T-cell (primary cell): ENCODE results near the gene COL25A1. TPM values are rescaled to one million over a fixed set of nuclear protein-coding genes. Genes with fewer than 3 reads are reported as not detected.

Experiments used
- ATAC-seq, 4 experiments: fragments of 200-7000 bp in 3 of 4; fragments of 150-1000 bp in 1 of 4; cut with Tn5 transposase; replicated peaks in 1 of 4; 1 replicate in 3 of 4; 2 replicates in 1 of 4; pipeline ENCODE4 v1.10.0; 2021; ENCODE audit warnings: moderate library complexity in 3 of 4, mild to moderate bottlenecking in 2 of 4, moderate number of reproducible peaks in 1 of 4
- CTCF ChIA-PET, 2 donors: fragments of 300-600 bp; sonication (Branson Sonifier 250); formaldehyde crosslinking; loops; one replicate each; lab custom pipeline; 2022; ENCODE audit warnings: antibody characterized with exemption in 2 of 2; lab: Charles Lee
- POLR2A ChIA-PET, 2 donors: fragments of 300-600 bp; sonication (Branson Sonifier 250); formaldehyde crosslinking; loops; one replicate each; lab custom pipeline; 2022; ENCODE audit warnings: antibody characterized with exemption in 2 of 2; lab: Charles Lee
- DNase-seq, 35 experiments: peaks; one replicate each; pipeline versions ENCODE4 v3.0.0 to v3.0.0-alpha.2; 2013 to 2023
- H3K27ac ChIP-seq: one replicate; pipeline ENCODE4 v1.5.1; 2013; ENCODE audit warnings: low read length
- H3K27me3 ChIP-seq, 2 experiments: replicated peaks in 1 of 2; 1 replicate in 1 of 2; 2 replicates in 1 of 2; pipeline versions ENCODE4 v1.6.1 to v1.7.0; 2013; ENCODE audit warnings: low read length in 1 of 2, mixed read lengths in 1 of 2; ENCODE audit not compliant: control insufficient read depth in 2 of 2, insufficient read depth in 2 of 2; ENCODE audit errors: extremely low read depth in 1 of 2
- H3K36me3 ChIP-seq, 2 donors: 1 replicate in 1 of 2; 2 replicates in 1 of 2; pipeline versions ENCODE4 v1.6.1 to v1.7.0; 2013; ENCODE audit warnings: low read length in 1 of 2; ENCODE audit not compliant: control insufficient read depth in 2 of 2, insufficient read depth in 1 of 2; ENCODE audit errors: extremely low read depth in 1 of 2
- H3K4me1 ChIP-seq, 2 experiments: 1 replicate in 1 of 2; 2 replicates in 1 of 2; pipeline versions ENCODE4 v1.6.1 to v1.7.0; 2013; ENCODE audit warnings: low read length in 2 of 2, mixed read lengths in 1 of 2; ENCODE audit not compliant: insufficient read depth in 2 of 2, control insufficient read depth in 1 of 2; ENCODE audit errors: extremely low read depth in 1 of 2
- H3K4me3 ChIP-seq, 2 donors: 1 replicate in 1 of 2; 2 replicates in 1 of 2; pipeline versions ENCODE4 v1.5.1 to v1.7.0; 2013; ENCODE audit warnings: mild to moderate bottlenecking in 2 of 2, low read length in 1 of 2, moderate library complexity in 1 of 2; ENCODE audit not compliant: control insufficient read depth in 1 of 2; ENCODE audit errors: extremely low read depth in 1 of 2
- H3K9me3 ChIP-seq: 2 replicates; pipeline ENCODE4 v1.7.0; 2013
- H3K27ac Mint-ChIP-seq, 2 donors: one replicate each; pipeline ENCODE4 v1.8.0; 2020 to 2021; ENCODE audit warnings: mild to moderate bottlenecking in 2 of 2, mixed read lengths in 2 of 2
- H3K27me3 Mint-ChIP-seq, 2 donors: one replicate each; pipeline ENCODE4 v1.8.0; 2021 to 2022; ENCODE audit warnings: mixed read lengths in 2 of 2
- H3K36me3 Mint-ChIP-seq: one replicate; pipeline ENCODE4 v1.8.0; 2021; ENCODE audit warnings: mixed read lengths
- H3K4me1 Mint-ChIP-seq, 3 donors: one replicate each; pipeline ENCODE4 v1.8.0; 2020 to 2022; ENCODE audit warnings: mixed read lengths in 3 of 3, mild to moderate bottlenecking in 1 of 3
- H3K4me3 Mint-ChIP-seq, 3 donors: one replicate each; pipeline ENCODE4 v1.8.0; 2020 to 2022; ENCODE audit warnings: mild to moderate bottlenecking in 3 of 3, mixed read lengths in 3 of 3, moderate library complexity in 3 of 3
- H3K9me3 Mint-ChIP-seq, 3 donors: one replicate each; pipeline ENCODE4 v1.8.0; 2020 to 2022; ENCODE audit warnings: mixed read lengths in 3 of 3
- WGBS: methylation state at CpG from one replicate; pipeline ENCODE4 v1.1.5; 2013; ENCODE audit warnings: missing lambda C conversion rate; ENCODE audit not compliant: insufficient coverage; 5-methylcytosine and 5-hydroxymethylcytosine counted together
- total RNA-seq, 35 experiments: library from RNA in 6 of 35; stranded (reverse) in 6 of 35; fragments of 120-200 nt in 1 of 35; gene quantifications; one replicate each; pipeline versions ENCODE4 v1.2.1 to v1.2.4 and lab custom pipeline; 2013 to 2026

COL25A1 gene
- total RNA-seq, 5 donors from 2014 or later (not counting 1 experiment from before 2014, with no cell fraction given) = 0.53 to 0.56 TPM; not detected in 3

- H3K27ac Mint-ChIP-seq = no peak overlapping the region
- no peak for ATAC-seq
- CTCF ChIA-PET = no interaction called here
- DNase-seq = no peak
- POLR2A ChIA-PET = no interaction called here
- no peak overlapping the region for H3K27ac ChIP-seq
- no peaks in the 10 kb centered on the region for H3K4me1 ChIP-seq
- no peaks in the 10 kb centered on the region for H3K9me3 ChIP-seq
- H3K4me1 Mint-ChIP-seq = no peaks in the 10 kb centered on the region
- no peaks in the 10 kb centered on the region for H3K9me3 Mint-ChIP-seq
- no peaks in the 10 kb centered on the region for H3K36me3 ChIP-seq
- H3K27me3 Mint-ChIP-seq = peaks cover 0 to 3% of the 10 kb centered on the region in 2 donors
- H3K4me3 ChIP-seq = no peak overlapping the region
- no peaks in the 10 kb centered on the region for H3K27me3 ChIP-seq
- H3K36me3 Mint-ChIP-seq = no peaks in the 10 kb centered on the region
- no CpG with 5 or more reads among the region's 5 CpGs for whole genome bisulfite sequencing
- H3K4me3 Mint-ChIP-seq = no peak overlapping the region
These were observed 380.3 kb downstream of the COL25A1 start for GRCh38 chr4:108922191-108922590.

GRCh38 chr4:108920395-108921087 is 381.9 kb downstream of the COL25A1 start:
- ATAC-seq (no peak), DNase-seq (no peak)
- Histone ChIP-seq H3K27me3 (no peaks in the 10 kb centered on the region), H3K4me3 (no peak overlapping the region), H3K4me1 (no peaks in the 10 kb centered on the region), H3K36me3 (no peaks in the 10 kb centered on the region), H3K27ac (no peak overlapping the region), H3K9me3 (no peaks in the 10 kb centered on the region)
- CTCF ChIA-PET = no interaction called here
- Mint-ChIP-seq H3K4me1 (no peaks in the 10 kb centered on the region), H3K36me3 (no peaks in the 10 kb centered on the region), H3K4me3 (no peak overlapping the region), H3K9me3 (no peaks in the 10 kb centered on the region), H3K27me3 (peaks cover 0 to 3% of the 10 kb centered on the region in 2 donors), H3K27ac (no peak overlapping the region)
- WGBS = no CpG with 5 or more reads among the region's 2 CpGs
- POLR2A ChIA-PET = no interaction called here

- no peak for DNase-seq
- no peak overlapping the region for H3K27ac ChIP-seq
- no peaks in the 10 kb centered on the region for H3K4me1 ChIP-seq
- H3K9me3 ChIP-seq = no peaks in the 10 kb centered on the region
- POLR2A ChIA-PET = no interaction called here
- H3K9me3 Mint-ChIP-seq = no peaks in the 10 kb centered on the region
- CTCF ChIA-PET = no interaction called here
- H3K27ac Mint-ChIP-seq = no peak overlapping the region
- H3K4me3 ChIP-seq = no peak overlapping the region
- 80% methylated on average over 1 of the region's 5 CpGs for WGBS
- H3K36me3 Mint-ChIP-seq = no peaks in the 10 kb centered on the region
- H3K4me3 Mint-ChIP-seq = no peak overlapping the region
- no peak for ATAC-seq
- no peaks in the 10 kb centered on the region for H3K4me1 Mint-ChIP-seq
- no peaks in the 10 kb centered on the region for H3K27me3 ChIP-seq
- peaks cover 0 to 3% of the 10 kb centered on the region in 2 donors for H3K27me3 Mint-ChIP-seq
- H3K36me3 ChIP-seq = no peaks in the 10 kb centered on the region
These were observed 383.1 kb downstream of the COL25A1 start for GRCh38 chr4:108919226-108919893.

GRCh38 chr4:108917255-108917654 is 385.2 kb downstream of the COL25A1 start:
- ATAC-seq = no peak
- no peaks in the 10 kb centered on the region for H3K4me1 Mint-ChIP-seq
- H3K9me3 Mint-ChIP-seq = no peaks in the 10 kb centered on the region
- no peaks in the 10 kb centered on the region for H3K4me1 ChIP-seq
- WGBS = 79% methylated on average over 4 of the region's 5 CpGs
- H3K4me3 ChIP-seq = no peak overlapping the region
- H3K27me3 ChIP-seq = no peaks in the 10 kb centered on the region
- peaks cover 0 to 1% of the 10 kb centered on the region in 2 donors for H3K27me3 Mint-ChIP-seq
- POLR2A ChIA-PET = no interaction called here
- CTCF ChIA-PET = no interaction called here
- H3K9me3 ChIP-seq = no peaks in the 10 kb centered on the region
- H3K36me3 ChIP-seq = no peaks in the 10 kb centered on the region
- H3K27ac Mint-ChIP-seq = no peak overlapping the region
- H3K4me3 Mint-ChIP-seq = no peak overlapping the region
- H3K27ac ChIP-seq = no peak overlapping the region
- DNase-seq = no peak
- H3K36me3 Mint-ChIP-seq = no peaks in the 10 kb centered on the region

GRCh38 chr4:108916638-108917037 is 385.8 kb downstream of the COL25A1 start:
- H3K4me1 ChIP-seq = no peaks in the 10 kb centered on the region
- Mint-ChIP-seq H3K36me3 (no peaks in the 10 kb centered on the region), H3K27me3 (peaks cover 0 to 1% of the 10 kb centered on the region in 2 donors), H3K27ac (no peak overlapping the region), H3K4me1 (no peaks in the 10 kb centered on the region), H3K9me3 (no peaks in the 10 kb centered on the region), H3K4me3 (no peak overlapping the region)
- ATAC-seq = no peak
- WGBS = 100% methylated on average over 4 of the region's 4 CpGs
- H3K27me3 ChIP-seq = no peaks in the 10 kb centered on the region
- ChIA-PET POLR2A (no interaction called here), CTCF (no interaction called here)
- DNase-seq = no peak
- H3K36me3 ChIP-seq = no peaks in the 10 kb centered on the region
- no peaks in the 10 kb centered on the region for H3K9me3 ChIP-seq
- no peak overlapping the region for H3K4me3 ChIP-seq
- H3K27ac ChIP-seq = no peak overlapping the region

- POLR2A ChIA-PET = no interaction called here
- Histone ChIP-seq H3K4me3 (no peak overlapping the region), H3K9me3 (no peaks in the 10 kb centered on the region), H3K27ac (no peak overlapping the region), H3K4me1 (no peaks in the 10 kb centered on the region), H3K27me3 (peaks cover 0 to 10% of the 10 kb centered on the region in 2 experiments), H3K36me3 (no peaks in the 10 kb centered on the region)
- DNase-seq = no peak
- H3K27ac Mint-ChIP-seq = no peak overlapping the region
- no peaks in the 10 kb centered on the region for H3K9me3 Mint-ChIP-seq
- no peak for ATAC-seq
- no peaks in the 10 kb centered on the region for H3K36me3 Mint-ChIP-seq
- CTCF ChIA-PET = no interaction called here
- no peak overlapping the region for H3K4me3 Mint-ChIP-seq
- WGBS = 64% methylated on average over 4 of the region's 8 CpGs
- H3K27me3 Mint-ChIP-seq = peaks cover 3% of the 10 kb centered on the region in 2 donors
- peaks cover 0 to 7% (median 0%) of the 10 kb centered on the region in 3 donors for H3K4me1 Mint-ChIP-seq
These were observed 395.5 kb downstream of the COL25A1 start for GRCh38 chr4:108906866-108907367.
